Measurements from ENCODE around the gene BBX.

Gene BBX

DNA sequence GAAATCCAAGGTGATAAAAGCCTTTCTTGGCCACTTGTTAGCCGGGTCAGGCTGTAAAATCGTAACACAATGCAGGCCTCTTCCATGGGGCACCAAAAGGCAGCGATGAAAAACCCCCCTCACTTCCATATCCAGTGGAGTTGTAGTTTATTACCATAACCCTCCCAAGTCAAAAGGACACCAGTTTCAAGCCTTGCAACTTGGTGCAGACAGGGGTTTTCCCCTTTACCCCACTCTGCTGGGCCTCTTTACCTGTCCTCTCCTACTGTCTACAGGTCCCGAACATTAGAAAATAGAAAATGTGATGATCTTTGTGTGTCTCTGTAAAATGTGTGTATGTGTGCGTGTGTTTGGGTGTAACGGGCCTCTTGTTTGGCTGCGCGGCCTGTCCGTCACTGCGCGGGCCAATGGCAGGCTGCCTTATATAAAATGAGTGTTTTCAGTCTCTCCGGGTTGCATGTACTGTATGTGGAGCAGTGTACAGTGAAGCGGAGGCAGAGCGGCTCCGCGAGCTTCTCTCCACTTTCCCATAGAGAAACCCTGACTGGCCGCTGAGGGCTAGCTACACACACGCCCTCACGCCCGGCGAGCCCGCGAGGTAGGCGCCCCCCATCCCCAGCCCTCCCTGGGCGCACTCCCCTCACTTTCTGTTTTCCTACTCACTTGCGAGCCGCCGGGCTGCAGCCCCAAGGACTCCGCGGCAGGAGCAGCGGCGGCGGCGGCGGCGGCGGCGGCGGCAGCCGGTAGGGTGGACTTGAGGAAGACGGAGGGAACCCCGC lies at the start of gene BBX:
TSS of gene BBX (plus strand) at position 453 of the 779 bp plus-strand sequence. CDS start 187,499 bp downstream, outside the sequence.
- peak; percentile 71 to 95 for DNase-seq

DNA sequence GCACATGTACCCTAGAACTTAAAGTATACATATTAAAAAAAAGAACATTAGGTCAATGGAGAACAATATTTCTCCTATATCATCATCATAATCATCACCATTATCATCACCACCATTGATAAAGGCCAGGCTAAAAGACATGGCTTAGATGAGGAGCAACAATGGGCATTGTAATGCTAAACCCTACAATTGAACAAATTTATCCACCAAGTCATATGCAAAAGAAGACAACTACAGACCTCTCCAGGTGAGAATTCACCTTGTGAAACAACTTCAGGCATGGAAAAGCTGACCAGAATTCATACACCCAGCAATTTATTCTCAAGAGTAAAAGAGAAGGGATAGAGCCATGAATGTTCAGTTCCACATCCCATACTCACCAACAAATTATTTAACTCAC lies 46.3 kb upstream of the BBX start:
- no peak for DNase-seq

DNA sequence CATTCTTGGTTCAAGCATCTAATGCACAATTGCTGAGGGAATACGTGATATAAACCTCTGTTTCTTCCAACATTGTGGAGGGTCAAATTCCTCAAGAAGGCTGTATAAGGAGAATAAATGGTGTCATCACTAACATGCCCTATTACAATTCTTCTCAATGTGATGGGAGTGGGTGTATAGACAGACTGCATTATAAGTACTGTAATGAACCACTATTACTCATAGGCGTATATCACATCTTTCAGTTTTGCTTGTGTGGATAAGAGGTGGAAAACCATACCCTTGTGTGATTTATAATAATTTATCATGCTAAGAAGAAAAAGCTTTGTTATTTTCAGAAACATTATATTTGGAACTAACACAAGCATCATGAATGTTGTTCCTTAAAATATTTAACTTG lies 35.3 kb upstream of the BBX start:
- DNase-seq = no peak

DNA sequence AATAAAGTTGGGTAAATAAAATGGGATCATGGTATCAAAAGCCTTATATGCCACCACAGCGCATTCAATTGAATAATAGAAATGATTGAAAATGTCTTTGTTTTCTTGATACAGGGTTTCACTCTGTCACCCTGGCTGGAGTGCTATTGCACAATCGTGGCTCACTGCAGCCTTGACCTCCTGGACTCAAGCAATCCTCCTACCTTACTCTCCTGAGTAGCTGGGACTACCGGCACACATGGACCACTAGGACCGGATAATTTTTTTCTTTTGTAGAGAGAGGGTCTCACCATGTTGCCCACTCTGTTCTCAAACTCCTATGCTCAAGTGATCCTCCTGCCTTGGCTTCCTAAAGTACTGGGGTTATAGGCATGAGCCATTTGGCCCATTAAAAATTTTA lies 33.8 kb upstream of the BBX start:
- no peak for DNase-seq

DNA sequence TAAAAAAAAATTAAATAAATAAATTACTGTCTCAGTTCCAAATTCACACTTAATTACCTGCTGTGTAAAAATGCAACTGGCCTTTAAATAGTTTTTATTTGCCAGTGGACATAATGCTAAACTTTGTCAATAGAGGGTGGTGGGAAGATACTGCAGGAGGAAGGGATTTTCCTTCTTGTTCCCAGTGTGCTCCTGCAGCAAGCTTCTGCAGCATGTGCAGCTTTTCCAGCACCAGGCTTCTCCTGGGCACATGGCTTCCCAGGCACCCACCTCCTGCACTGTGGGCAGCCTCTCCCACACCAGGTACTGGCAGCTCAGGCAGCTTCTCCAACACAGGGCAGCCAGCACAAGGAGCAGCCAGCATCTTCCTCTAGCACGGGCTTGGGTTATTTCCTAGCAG lies 29.6 kb upstream of the BBX start:
- no peak for DNase-seq

DNA sequence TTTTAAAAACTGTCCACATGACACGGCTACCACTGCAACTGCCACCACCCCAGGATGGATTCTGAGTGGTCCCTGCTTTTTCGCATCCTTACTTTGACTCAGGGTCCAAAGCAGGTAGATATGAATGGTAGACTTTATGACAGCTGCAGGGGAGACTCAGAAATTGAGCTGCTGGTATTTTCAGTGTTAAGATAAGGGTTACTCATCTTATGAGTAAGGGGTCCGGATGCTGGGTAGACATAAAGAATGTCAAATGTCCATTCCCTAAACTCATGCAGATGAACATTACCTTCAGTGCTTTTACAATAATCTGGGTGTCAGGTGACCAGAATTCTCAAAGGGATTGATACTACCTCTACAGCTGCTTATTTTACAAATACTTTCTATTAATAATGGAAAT lies 25.9 kb upstream of the BBX start:
- no peak for DNase-seq

DNA sequence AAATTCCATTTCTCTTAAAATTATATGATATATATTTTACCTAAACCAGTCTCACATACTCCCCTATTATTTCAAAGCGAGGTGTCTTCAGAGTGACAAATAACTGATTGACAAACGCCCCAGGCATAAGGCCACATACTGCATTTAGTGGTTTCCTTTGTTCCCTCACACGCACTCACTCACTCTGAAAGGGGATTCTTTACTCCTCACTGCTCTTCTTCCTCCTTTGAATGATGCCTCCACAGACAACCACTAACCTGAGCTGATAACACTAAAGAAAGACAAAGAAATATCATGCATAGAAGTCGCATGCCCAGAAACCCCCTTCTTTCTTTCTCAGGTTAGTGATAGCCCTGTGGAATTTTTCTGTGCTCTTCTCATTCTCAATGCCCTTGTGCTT lies 24.1 kb upstream of the BBX start:
- DNase-seq = no peak

DNA sequence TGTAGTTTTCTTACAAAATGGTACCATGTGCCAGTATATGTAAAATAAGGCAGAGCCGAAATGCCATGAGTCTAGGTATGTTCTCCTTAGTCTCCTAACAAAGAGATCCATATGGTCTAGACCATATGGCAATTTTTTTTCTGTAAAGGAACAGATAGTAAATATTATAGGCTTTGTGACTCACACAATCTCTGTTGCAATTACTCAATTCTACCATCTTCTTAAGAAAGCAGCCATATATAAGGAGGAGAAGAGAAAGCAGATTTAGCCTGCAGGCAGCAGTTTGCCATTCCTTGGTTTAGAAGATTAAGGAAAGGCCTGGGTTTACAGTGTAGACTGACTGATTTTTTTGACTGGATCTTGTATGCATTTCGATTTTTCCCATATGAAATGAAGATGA lies 16.3 kb upstream of the BBX start:
- DNase-seq = no peak

DNA sequence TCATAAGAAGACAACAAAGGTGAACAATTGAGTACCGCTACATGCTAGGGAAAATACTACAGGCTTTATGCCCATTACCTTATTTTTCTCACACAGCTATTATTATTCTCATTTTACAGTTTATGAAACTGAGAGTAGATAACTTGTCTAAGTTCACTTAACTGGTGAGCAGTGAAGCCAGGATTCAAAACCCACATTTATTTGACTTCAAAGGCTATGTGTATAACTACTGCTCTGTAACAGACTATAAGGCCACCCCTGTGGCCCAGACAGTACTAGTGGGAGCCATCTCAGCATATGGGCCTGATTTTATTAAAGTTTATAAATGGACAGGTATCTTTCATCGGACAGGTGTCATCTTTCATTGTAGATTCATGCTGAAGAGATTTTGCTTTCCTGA lies 14.4 kb upstream of the BBX start:
- DNase-seq = no peak

DNA sequence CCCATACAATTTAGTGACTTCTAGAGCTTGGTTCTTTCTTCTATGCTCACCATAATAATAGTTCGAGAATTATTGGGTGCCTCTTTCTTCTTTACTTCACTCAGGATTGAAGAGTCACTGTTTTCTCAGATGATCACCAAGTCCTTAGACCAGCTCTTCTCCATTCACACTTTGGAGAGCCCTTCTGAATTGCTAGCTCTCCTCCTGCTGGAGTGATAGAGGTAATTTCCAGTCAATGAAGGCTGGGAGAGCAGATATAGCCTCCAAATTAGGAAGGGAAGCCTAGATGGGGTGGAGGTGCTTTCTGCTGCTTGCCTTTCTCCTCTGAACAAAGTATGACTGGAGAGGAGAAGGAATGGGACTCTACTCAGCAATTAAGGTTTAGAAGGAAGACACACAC lies 10.7 kb upstream of the BBX start:
- DNase-seq = no peak

DNA sequence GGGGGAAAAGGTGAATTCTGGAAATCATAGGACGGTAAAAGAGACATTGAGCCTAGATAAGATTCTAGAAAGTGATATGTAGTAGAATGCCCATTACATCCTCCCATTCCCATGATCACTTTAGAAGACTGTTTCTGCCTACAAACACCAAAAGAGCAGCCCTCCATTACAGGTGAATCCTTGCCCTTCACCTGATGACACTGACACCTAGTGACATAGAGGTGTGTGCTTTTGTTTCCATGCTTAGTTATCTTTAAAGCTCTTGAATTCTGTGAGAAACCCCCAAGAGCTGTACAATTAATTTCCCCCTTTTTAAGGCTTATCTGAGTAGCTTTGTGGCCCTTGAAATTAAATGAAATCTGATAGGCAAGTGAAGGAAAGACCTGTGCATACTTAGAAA lies 8.3 kb upstream of the BBX start:
- DNase-seq = no peak

DNA sequence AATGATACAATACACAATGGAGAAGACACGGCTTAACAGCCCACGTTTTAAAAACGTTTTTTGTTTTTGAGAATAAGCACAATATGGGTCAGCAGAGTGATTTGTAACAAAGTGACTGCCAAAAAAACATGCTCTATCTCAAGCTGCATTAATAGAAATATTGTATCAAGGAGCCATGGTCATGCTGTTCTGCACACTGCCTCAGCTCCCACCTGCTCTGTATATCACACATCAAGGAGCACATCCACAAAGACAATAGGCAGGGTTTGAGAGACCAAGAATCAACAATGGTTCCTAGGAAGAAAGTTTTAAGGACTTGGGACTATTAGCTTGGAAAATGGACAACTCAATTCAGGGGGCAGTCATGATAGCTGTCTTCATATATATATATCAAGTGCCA lies 6.3 kb upstream of the BBX start:
- DNase-seq = no peak

DNA sequence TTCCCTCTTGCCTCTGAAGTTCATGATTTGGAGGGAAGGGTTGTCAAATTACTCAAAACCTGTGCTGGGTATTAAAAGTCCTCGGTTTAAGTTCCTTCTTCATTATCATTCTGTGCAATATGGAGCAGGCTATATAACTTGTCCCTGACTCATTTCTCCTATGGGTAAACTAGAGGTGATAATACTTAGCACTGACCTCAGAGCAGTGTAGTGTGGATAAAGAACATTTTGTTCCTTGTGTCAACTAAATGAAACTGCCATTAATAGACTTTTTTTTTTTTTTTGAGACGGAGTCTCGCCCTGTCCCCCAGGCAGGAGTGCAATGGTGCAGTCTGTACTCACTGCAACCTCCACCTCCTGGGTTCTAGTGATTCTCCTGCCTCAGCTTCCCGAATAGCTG lies 2.2 kb upstream of the BBX start:
- DNase-seq = no peak

DNA sequence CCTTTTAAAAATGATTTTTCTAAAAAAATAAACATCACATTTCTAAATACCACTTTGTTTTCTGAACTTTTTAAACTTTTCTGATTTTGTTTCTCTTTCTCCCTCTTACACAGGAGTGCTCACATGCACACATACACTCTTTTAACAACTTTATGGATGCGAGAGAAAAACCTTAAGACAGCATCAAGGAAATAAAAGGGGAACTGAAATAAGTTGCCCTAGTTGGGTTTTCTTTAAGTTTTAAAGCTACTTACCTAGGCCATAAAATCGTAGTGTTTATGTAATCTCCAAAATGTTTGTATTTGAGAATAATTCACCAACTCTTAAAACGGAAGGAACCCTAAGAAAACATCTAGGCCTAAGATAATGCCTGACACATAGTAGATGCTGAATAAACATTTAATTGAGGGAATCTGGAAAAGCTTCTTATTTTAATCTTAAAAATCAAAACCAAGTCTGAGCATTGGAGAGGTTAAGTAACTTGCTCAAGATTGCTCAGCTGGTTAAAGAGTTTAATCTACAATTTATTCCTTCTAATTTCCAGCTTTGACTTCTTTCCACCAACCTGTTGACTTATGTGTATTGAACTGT lies 1.2 kb upstream of the BBX start:
- no peak for DNase-seq

DNA sequence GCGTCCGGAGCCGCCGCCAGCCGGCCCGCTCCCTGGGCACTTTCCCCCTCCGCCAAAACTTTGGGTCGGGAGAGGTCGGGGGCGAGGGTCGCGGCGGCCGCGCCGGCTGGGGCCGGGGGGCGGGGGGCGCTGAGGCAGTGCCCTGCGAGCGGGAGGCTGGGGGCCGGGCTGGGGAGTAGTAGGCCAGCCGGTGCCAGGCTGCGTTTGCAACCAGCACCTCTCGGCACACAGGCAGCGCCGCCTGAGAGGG lies 452 bp downstream of the BBX start:
- DNase-seq = no peak

DNA sequence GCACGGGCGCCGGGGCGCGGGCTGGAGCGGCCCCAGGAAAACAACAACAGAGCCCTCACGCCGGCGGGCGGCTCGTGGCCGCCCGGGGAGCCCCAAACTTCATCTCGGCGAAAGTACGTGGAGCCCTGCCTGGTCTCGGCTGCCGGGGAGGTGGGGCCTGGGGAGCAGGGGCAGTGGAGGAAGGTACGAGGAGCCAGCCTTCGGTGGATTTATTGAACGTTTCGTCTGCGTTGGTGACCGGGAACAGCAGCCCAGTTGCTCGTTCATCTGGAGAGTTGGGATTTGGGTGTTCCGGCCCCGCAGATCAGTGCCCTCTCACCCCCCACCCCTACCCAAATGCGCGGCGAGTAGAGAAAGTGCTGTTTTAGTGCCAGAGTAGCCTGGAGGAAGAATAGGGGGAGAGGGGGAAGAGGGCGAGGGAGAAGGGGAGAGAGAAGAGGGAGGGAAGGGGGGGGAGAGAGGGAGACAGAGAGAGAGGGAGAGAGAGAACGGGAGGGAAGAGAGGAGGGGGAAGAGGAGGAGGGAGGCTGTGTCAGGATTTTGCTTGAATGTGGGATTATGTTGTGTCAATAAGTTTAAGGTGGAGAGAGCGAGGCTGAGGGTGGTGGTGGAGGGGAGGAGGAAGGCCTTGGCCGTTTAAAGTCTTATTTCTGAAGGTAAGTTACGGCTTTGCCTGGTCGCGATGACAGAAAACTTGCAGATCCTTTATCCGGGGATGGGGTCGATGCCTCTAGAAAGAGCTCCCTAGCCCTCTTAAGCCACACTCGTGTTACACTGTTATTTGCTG lies 970 bp downstream of the BBX start:
- peak in 1 of 2 experiments; percentile 59 for DNase-seq

DNA sequence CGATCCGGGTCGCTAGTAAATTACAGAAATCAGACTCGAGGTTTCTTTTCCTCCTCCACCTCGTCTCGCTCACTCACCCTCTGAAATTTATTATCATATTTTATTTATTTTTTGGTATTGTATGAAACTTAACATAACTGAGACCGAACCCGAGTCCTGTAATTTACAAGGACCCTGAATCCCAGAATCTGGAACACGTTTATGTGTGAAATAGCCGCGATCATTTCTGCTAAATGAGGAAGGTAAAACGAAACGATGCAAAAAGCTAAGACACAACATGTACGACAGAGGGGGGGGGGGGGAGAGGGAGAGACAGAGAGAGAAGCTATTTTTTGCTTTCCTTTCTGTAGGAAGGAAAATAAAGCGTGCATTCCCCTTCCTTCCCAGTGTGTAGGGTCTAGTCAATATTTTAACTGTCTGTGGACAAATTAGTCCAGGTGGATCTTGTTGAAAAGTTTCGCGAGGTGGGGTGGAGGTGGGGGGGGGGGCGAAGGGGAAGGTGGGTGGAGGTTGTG lies 1.6 kb downstream of the BBX start:
- peak in 1 of 2 experiments; percentile 69 for DNase-seq

DNA sequence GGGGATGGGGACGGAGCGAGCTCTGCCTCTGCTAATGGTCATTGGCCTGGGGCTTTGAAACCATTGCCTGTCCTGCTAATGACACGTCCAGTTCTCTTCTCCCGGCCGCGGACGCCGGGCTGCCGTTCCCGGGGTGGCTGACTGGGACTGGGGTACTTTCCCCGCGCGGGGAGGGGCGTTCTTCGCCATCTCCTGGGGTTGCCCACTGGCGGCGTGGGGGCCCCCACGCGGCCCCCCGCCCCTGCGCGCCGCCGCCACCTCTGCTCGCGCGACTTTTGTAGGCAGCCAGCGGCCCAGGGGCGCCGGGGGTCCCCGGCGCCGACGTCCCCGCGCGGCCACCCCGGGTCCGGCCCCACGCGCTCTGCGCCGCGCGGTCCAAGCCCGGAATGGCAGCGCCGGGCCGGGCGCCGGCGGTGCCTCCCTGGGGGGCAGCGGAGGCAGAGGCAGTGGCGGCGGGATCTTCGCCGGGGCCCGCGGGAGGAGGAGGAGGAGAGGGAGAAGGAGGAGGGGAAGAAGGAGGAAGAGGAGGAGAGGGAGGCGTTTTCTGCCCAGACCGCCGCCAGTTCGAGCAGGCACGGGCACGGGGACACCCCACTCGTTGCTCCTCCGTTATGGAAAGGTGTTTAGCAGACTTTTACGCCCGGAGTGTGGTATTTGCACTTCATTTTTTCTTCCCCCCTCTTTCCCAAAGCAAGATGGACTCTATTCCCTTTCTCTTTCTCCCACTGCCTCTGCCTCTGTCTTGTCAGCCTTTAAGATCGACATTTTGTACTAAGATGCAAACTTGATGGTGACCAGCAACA lies 2.3 kb downstream of the BBX start:
- DNase-seq = peak; percentile 21 to 69

DNA sequence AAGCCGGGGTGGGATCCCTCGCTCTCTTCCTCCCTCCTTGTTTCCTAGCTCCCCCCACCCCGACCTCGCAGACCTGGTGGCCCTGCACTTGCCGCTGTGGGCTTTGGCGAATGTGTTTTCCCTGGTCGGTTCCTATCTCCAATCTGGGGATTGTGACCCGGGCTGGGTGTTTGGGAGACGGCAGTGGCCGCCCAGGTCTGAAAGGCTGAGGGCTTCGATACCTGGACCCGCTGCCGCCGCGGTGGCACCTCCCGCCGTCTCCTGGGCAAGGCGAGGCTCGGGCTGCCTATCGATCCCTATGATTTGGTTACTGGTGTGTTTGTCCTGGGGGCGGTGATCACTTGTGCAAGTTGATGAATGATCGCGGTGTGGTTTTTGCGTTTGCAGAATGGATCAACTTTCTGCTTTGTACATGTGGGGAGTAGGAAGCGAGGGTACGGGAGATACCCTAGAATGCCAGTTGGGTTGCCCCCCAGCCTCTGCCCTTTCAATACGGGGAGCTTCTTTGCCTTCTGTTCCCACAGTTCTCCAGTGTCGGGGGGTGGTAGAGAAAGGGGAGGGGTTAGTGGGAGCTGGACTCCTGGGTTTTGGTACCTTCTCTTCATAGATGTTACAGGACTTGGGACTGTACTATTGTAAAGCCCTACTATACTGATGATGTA lies 3.0 kb downstream of the BBX start:
- DNase-seq = no peak

DNA sequence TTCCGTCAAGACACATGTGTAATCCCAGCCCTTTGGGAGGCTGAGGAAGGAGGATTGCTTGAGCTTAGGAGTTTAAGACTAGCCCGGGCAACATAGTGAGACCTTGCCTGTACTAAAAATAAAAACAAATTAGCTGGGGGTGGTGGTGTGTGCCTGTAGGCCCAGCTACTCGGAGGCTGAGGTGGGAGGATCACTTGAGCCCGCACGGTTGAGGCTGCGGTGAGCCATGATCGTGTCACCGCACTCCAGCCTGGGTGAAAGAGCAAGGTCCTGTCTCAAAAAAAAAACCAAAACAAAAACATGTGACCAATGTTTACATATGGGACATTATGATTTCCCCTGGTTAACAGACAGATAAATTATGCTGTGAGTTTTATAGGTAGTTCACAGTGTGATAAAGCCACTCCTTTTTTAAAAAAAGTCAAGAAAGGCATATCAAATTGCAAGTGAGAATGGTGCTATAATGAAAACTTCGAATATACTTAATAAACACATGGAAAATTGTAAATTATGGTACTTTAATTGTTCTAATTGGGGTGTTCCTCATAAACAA lies 9.2 kb downstream of the BBX start:
- DNase-seq = no peak

DNA sequence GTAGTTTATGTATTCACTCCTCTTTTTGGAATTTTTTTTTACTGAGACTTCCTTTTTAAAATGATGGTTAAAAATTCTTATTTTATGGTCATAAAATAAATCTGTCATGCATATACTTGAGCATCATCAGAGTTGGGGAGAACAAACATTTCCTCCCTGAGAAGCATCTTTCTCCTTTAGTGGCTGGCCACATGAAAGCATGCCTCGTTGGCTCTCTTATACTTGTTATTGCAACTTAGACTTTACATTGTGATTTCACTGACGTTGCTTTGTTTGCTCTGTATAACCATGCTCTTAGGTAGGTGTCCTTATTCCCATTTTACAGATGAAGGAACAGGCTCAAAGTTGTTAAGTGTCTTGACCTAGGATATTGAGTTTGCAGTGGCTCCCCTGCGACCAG lies 18.1 kb downstream of the BBX start:
- no peak for DNase-seq

DNA sequence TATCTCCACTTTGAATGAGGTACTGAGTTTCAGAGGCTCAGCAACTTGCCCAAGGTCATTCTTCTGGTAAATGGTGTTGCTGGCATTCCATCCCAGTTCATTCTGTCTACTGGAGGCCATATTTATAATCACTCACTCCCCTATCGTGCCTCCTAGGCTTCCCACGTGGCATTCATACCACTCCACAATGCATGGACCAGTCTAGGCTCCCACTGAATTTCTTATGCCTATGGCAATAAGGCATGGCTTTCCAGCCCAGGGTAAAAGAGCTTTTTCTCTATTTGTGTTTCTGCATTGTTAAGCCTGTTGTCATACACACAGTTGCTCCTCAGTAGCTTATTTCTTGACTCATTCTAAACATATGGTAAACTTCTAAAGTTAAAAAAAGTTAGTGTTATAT lies 19.9 kb downstream of the BBX start:
- no peak for DNase-seq

Measured in SW 1271 (cell line).